Activated T-cell treated with anti-CD3 and anti-CD28 coated beads for 1 hour (primary cell): ENCODE measurements around the gene TTC4.

Experiments
- DNase-seq: peaks from one replicate; pipeline ENCODE4 v3.0.0-alpha.2; 2020; ENCODE audit warnings: low read depth

TTC4 gene

DNA sequence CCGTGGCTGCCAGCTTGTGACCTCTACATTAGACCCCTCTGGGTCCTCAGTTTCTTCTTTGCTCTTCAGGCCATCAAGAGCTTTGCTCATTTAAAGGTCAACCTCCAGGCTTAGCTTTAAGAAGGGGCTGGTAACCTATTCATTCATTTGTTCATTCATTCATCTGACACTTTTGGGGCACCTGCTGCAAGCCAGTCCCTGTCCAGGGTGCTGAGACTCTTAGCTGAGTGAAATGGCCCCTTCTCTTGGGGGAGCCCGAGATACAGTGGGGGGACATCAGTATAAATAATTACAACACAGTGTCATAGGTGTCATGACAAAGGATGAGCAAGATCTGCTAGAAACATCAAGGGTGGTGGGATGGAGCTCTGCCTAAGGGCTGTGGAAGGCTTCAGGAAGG, 10.5 kb upstream of the TTC4 start:
- DNase-seq: no peak

DNA sequence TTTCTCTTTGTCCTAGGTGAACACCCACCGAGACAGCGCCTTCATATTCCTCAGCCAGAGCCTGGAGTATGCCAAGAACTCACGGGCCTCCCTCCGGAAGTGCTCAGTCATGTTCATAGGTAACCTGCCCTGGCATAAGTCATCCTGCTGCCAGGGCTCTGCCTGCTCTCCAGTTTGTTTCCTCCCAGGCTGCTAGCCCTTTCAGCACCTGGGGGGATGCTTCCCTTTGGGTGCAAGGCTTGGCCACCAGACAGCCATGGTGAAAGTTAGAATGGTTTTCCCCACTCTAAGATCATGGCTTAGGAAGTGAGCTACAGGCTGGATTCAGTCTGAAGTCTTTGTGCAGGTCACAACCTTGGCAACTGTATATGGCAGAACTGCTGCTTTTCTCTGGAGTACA, 9.2 kb upstream of the TTC4 start:
- no peak for DNase-seq

DNA sequence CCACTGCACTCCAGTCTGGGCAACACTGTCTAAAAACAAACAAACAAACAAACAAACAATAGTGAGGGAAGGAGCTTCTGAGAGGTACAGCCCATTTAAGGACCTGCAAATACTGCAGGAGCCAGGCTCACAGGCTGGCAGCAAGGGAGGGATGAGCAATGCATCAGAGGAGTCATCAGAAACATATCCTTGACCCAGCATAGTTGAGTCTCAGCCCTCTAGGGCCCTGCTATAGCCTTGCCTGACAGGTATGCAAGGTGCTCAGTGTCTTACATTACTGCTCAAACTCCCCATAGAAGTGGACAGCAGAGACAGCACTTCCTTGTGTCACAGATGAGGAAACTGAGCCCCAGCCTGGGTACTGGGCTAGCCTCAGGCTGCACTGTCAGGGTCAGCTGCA, 7.3 kb upstream of the TTC4 start:
- no peak for DNase-seq

DNA sequence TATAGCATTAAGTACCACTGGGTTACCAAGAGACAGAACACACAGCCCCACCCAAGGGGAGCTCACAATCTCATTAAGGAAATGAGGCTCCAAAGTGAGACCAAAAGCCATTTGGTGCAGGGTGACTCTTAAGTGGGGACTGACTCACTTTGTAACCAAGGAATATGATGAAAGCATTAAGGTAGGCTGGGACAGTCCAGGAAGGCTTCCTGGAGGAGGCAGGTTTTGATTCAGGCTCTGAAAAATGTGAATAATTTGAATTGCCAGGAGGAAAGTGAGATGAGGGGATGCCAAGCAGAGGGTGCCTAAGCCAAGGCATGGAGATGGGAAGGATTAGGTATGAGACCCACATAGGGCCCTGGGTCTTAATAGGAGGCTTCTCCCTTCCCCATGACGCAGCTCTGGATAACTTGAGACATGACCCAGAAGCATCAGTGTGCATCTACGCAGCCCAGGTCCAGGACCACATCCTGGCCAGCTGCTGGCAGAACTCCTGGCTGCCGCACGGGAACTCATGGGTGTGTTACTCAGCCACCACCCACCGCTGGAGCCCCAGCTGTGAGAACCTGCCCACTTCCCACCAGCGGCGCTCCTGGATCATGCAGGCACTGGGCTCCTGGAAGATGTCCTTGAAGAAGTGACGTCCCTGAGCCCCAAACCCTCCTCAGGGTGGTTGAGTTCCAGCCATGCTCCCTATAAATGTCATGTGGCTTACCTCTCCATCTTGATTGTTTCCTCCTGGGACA, 5.9 kb upstream of the TTC4 start:
- DNase-seq: no peak

DNA sequence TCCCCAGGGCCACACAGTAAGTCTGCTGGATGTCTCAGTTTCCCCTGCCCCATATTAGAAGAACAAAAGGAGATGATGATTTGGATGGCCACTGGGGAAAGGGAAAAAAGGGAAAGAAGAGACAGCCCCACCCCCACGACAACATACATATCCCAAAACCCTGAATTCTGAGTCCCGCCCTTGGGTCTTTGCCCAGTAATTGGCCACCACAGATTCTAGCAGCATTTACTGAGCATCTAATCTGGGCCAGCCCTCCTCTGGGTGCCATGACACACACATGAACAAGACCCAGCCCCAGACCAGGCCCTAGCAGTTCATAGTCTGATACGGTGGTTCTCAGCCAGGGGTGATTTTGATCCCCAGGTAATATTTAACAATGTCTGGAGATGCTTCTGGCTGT, 5.2 kb upstream of the TTC4 start:
- no peak for DNase-seq

DNA sequence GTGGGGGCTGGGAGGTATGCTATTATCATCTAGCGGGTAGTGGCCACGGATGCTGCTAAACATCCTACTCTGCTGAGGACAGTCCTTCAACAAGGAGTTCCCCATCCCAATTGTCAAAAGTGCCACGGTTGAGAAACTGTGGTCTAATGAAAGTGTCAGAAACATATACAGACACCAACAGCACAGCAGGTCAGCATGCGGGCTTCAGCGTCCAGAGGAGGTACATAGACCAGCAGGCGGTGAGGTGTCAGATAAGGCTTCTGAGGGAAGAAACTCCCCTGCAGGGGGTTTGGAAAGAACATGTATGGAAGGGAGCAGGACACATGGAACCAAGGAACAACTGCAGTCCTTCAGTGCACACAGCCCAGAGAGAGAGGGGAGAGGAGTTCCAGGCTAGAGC, 4.8 kb upstream of the TTC4 start:
- DNase-seq: no peak

DNA sequence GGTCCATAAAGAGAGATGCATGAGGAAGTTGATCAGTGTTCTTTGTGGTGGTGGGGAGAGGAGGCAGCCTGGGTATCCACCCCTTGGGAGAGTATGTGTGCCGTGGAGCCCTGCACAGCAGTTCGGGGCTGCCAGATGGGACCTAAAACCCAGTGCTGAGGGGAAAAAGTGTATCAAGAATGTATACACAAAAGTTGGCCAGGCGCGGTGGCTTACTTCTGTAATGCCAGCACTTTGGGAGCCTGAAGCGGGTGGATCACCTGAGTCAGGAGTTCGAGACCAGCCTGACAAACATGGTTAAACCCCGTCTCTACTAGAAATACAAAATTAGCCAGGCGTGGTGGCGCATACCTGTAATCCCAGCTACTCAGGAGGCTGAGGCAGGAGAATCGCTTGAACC, 4.1 kb upstream of the TTC4 start:
- DNase-seq: no peak

DNA sequence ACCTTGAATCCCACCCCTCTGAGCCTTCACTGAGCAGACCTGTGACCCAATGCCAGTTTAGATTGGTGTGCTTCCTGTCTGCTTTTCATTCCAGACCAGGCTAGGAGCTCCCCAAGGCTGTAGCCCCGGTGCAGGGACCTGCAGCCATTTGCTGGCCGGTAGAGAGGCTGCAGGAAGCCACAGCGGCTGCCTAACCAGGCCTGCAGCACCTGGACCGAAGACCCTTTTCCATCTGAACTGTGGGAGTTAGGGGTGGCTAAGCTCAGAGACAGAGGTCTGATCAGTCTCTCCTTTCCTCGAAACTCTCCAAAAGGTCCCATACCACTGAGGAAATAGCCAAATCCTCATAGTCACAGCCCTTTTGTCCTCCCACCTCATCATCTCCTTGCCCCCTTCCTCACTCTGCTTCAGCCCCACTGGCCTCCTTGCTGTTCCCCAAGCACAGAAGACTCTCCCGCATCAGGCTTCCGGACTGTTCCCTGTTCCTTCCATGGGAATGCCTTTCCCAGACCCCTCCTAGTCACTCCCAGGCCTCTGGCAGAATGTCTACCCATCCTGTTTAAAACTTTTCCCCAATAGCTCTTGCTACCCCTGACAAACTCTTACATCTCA, 674 bp upstream of the TTC4 start:
- DNase-seq: no peak

DNA sequence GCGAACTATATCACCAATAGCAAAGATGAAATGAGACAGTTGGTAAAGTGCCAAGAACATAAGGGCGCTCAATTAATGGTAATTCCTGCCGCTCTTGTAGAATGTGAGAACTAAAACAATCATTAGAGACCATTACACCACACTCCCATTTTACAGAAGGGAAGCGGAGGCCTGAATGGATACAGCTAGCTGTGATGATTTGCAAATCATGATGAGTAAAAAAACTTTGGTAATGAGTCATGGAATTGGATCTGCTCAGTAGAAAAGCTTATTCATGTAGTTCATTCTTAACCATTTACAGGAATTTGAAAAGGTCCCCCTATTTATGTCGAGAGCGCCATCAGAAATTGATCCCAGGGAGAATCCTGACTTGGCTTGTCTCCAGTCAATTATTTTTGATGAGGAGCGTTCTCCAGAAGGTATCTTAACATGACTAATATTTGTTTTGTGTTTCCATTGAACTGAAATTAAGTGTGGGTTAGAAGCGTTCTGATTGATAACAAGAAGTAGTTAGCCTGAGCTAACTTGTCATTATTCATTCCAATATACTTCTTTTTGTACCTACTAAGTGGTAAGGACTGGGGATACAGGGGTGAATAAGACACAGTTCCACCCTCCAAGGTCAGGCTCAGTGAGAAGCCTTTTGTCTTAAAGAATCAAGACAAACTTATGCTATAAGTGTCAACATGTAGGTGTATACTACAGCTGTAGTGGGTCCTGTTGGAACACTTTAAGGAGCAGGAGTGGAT, 812 bp downstream of the TTC4 start:
- no peak for DNase-seq

DNA sequence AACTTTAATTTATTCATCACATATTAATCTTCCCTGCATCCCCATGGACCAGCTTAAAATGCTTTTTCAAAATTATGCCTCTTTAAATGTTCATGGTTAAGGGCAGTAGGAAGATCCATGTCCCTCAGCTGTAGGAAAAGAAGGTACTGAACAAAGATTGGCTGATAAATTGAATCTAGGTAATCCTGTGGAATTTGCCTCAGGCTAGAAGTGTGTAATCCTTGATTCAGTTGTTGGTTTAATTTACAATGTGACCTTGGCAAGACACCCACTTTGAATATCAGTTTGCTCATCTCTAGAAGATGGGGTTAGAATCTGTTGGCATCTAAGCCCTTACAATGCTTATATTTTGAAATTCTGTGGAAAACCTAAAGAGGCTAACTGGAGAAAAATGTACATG, 6.1 kb downstream of the TTC4 start:
- DNase-seq: no peak

DNA sequence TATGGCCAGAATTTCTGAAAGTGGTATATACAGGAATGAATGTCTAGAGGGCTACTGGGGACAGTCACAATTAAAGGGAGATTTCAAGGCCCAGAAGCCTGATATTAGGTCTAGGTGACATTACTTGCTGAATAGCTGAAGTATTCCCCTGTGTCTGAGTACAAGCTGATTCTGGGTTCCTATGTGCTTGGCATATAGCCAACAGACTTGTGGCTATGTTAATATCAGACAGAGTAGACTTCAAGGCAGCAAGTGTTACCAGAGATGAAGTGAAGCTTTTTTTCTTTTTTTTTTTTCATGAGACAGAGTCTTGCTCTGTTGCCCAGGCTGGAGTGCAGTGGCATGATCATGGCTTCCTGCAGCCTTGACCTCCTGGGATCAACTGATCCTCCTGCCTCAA, 8.3 kb downstream of the TTC4 start:
- no peak for DNase-seq

DNA sequence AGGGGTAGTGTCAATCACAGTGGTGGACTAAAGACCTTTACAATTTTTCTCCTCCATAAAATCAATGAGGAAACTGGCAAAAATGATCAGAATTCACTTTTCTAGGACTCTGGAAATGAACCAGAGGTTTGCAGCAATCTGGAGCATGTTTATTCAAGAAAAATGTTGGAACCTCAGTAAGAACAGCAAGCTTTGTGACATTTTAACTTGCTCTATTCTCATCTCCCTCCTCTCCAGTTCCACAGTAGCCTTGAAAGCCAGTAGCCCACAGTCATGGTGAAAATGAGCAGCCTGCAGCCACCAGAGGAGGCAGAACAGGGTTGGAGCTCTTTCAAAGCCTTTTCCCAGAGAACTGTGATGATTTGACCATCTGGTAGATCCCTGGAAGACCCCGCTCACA, 9.1 kb downstream of the TTC4 start:
- DNase-seq: no peak

DNA sequence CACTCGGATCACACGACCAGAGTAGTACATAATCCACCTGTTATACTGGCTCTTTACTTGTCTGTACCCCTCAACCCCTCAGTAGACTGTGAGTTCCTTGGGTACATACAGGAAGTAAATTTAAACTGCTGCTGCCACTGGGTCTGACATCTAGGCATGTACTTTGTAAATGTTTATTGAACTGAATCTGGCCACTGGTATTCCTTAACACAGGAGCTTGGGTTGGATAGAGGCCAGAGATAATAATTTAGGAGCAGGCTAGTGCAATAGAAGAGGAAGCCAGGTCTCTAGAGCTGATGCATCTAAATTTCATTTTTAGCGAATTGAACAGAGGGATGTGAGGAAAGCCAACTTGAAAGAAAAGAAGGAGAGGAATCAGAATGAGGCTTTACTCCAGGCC, 12.4 kb downstream of the TTC4 start:
- DNase-seq: no peak

DNA sequence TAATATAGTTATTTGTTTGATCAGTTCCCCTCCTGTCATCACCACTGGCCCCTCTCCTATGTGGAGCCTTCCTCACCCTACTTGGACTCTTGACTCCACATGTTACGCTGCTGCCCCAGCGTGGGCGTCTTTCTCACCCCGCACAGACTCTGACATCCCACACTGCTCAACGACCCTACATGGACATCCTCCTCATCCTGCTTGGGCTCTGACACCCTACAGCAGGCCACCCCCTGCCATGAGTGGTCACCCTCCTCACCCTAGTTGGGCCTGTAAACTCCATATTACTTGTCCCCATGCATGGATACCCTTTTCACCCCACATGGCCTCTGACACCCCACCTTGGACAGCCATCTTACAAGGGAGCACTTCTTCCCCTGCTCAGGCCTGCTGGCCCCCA, 21.0 kb downstream of the TTC4 start:
- DNase-seq: no peak

DNA sequence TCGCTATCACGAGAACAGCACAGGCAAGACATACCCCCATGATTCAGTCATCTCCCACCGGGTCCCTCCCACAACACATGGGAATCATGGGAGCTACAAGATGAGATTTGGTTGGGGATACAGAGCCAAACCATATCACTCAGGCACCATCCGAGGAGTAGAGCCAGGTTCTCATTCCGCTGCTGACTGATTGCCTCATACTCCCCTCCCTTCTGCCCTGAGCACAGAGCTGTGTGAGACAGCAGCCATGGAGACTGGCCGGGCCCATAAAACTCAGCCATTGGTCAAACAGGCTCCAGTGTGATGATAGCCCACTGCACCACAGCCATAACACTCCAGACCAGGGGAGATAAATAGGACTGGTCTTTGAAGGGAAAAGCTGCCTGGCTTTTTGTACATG, 22.6 kb downstream of the TTC4 start:
- DNase-seq: no peak

DNA sequence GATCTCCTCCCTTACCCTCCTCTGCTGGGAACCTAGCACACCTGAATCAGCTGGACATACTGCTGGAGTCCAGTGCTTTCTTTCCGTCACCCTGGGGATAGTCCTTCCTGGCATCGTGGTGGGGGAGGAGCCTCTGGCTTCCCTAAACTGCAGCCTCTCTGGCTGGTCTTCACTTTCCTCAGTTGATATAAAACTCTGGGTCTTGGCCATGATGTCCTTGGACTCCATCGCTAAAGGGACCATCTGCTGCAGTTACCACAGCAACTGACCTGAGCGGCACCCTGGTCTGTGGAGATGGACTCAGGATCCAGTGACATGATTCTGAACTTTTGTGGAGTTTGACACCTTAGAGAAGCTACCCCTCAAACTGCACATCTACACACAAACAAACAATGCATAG, 25.9 kb downstream of the TTC4 start:
- no peak for DNase-seq

DNA sequence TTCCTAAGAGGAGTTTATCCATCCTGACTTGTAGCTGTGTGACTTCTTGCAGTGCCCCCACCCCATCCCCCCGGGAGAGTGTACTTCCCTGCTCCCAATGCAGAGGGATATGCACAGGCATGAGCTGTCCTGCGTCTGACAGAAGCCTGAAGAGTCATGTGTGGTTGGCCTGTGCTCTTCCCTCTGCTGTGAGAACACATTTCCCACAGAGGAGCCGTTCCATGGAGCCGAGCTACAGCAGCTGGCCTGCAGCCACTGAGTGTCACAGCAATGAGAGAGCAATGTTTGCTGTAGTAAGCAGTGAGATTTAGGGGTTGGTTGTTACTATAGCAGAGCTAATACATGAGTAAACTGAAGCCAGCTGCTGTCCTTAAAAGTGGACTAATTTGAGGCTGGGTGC, 26.6 kb downstream of the TTC4 start:
- DNase-seq: no peak

DNA sequence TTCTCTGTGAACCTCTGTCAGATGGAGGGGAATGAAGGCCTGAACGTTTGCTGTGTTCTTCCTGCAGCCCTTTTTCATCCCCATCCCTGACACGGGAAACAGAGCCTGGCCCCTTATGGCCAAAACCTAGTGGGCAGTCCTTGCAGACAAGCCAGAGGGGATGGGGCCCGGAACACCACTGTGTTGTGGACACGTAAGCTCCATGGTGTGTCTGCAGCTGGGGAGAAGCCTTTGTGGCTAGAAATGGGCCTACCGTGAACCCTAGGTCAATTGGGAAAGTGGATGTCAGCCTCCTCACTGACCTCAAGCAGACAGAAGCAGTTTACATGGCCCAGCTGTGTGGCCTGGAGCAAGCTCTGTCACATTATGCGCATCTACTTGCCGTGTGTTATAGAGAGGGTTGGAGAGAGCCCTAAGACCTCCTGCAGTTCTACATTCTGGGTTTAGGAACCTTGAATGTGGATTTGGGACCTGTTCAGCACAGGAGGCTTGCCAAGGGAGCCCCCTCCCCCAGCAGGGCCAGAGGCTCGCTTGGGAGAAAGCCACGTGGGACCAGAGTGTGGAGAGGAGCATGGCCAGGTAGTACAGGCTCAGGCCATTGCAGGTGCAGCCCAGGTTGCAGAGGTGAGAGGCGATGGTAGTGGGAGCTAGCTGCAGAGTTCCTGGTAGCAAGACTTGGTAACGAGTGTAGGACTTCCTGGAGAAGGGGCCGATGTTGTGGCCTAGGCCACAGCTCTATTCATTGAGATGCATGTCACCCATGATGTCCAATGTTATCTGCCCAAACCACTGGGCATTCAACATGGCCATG, 28.0 kb downstream of the TTC4 start:
- no peak for DNase-seq

DNA sequence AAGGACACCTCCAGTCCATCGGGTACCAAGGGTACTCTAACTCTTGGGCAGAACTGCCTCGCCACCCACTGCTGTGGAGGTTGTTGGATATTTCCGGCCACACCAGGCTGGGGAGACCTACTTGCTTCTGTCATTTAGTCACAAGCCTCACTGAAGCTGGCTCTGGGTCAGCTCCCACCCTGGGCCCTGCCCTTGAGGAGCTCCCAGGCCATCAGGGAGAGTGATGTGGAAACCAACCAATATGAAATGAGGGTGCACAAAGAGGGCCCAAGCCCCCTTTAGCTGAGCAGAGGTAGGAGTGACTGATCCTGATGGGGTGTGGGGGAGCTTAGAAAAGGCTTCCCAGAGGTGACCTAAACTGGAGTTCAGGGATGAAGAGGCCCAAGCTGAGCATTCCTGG, 29.0 kb downstream of the TTC4 start:
- DNase-seq: no peak

DNA sequence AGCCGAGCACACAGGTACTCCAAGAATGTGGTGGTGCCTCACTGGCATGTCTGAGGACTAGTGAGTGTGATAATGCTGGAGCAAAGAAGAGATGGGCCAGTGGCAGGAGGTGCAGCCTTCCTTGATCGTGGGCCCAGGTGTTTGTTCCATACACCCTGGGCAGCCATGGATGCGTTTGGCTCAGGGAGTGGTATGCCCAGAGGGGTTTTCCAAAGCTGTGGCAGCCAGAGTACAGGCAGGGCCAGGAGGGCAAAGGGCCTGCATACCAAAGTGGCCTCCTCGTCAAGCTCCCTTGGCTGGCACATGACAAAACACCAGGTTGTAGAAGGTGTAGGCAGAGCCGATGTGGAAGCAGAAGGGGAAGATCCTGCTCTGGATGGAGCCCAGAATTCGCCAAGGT, 29.6 kb downstream of the TTC4 start:
- DNase-seq: no peak

DNA sequence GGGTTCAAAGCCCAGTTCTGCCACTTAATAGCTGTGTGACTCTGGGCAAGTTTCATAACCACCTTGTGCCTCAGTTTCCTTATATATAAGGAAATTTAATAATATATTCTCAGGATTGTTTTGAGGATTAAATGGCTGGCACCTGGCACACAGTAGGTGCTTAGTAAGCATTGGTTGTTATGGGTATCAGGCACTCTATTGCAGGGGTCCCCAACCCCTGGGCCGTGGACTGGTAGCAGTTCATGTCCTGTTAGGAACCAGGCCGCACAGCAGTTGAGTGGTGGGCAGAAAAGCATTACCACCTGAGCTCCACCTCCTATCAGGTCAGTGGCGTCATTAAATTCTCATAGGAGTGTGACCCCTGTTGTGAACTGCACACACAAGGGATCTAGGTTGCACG, 30.2 kb downstream of the TTC4 start:
- no peak for DNase-seq

DNA sequence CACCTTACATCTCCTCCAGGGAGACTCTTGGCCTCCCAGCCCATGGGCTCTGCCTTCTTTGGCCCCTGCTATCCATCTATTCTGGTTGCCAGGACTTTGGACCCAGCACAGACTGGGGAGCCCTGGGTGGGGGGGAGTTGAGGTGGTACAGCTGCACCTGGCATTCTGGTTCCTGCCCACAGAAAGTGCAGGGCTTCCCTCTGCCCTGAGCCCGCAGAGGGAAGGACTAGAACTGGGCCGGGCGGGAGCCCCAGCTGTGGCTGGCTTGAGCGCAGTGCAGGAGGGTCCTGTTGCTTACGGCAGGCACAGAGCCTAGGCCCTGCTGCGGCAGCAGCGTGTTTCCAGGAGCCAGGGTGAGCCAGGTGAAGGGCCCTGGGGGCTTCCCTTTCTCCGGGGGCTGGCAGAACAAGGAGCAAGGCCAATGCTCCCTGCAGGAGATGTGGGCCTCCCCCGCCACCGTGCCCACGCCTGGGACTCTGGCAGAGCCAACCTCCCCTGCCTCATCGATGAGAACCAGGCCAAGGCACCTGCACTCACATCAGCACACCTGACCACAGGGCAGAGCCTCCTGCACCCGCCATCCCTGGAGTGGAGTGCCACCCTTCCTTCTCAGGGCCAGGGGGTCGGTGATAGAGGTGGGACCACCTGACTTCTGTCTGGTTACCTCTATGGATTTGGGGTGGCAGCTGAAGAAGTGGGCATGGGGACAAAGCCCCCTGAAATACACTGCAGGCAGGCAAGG, 32.6 kb downstream of the TTC4 start:
- no peak for DNase-seq
